Liver (tissue), 3 donors: Measurements from ENCODE around the gene GRAMD1A.

ENCODE experiments used
- EGR1 ChIP-seq, 2 donors: IDR thresholded peaks; 2 replicates each; pipeline ENCODE4 v1.6.1; 2016 to 2018; ENCODE audit warnings: antibody characterized with exemption in 2 of 2, low read depth in 2 of 2
- FOXA1 ChIP-seq: IDR thresholded peaks from 2 replicates; pipeline ENCODE4 v1.6.1; 2016; ENCODE audit warnings: antibody characterized with exemption
- GABPA ChIP-seq, 2 donors: IDR thresholded peaks in 1 of 2; conservative IDR thresholded peaks in 1 of 2; 2 replicates each; pipeline ENCODE4 v1.6.1; 2016; ENCODE audit warnings: antibody characterized with exemption in 2 of 2, mild to moderate bottlenecking in 1 of 2, moderate library complexity in 1 of 2
- JUND ChIP-seq, 2 donors: IDR thresholded peaks; 2 replicates each; pipeline ENCODE4 v1.6.1; 2016; ENCODE audit warnings: antibody characterized with exemption in 2 of 2
- NR2F2 ChIP-seq: IDR thresholded peaks from 2 replicates; pipeline ENCODE4 v1.6.1; 2016; ENCODE audit warnings: antibody characterized with exemption
- RAD21 ChIP-seq, 2 donors: IDR thresholded peaks; 2 replicates each; pipeline ENCODE4 v1.6.1; 2016; ENCODE audit warnings: antibody characterized with exemption in 2 of 2, mild to moderate bottlenecking in 2 of 2
- REST ChIP-seq: IDR thresholded peaks from 2 replicates; pipeline ENCODE4 v1.6.1; 2016; ENCODE audit warnings: antibody characterized with exemption, mild to moderate bottlenecking
- RXRA ChIP-seq, 2 donors: IDR thresholded peaks; 2 replicates each; pipeline ENCODE4 v1.6.1; 2017 to 2018; ENCODE audit warnings: antibody characterized with exemption in 2 of 2, mild to moderate bottlenecking in 1 of 2
- SP1 ChIP-seq: IDR thresholded peaks from 2 replicates; pipeline ENCODE4 v1.6.1; 2018; ENCODE audit warnings: antibody characterized with exemption, mild to moderate bottlenecking
- YY1 ChIP-seq: IDR thresholded peaks from 2 replicates; pipeline ENCODE4 v1.6.1; 2016; ENCODE audit warnings: antibody characterized with exemption, mild to moderate bottlenecking
- ZBTB33 ChIP-seq: IDR thresholded peaks from 2 replicates; pipeline ENCODE4 v1.6.1; 2016; ENCODE audit warnings: antibody characterized with exemption
- TF ChIP-seq, protein P1 (sequence below): fragments of 150-350 bp; IDR thresholded peaks from 2 replicates; pipeline ENCODE4 v1.5.1; 2017; ENCODE audit warnings: improper control_type of control experiment, low read depth, low read length; ENCODE audit not compliant: missing input control
- TF ChIP-seq, protein P2 (sequence below): IDR thresholded peaks from 2 replicates; pipeline ENCODE4 v1.6.1; 2016; ENCODE audit warnings: antibody characterized with exemption
- TF ChIP-seq, protein P3 (sequence below): IDR thresholded peaks from 2 replicates; pipeline ENCODE4 v1.6.1; 2016; ENCODE audit warnings: antibody characterized with exemption
- donor health status: healthy.
- donor health status: healthy.

DNA sequence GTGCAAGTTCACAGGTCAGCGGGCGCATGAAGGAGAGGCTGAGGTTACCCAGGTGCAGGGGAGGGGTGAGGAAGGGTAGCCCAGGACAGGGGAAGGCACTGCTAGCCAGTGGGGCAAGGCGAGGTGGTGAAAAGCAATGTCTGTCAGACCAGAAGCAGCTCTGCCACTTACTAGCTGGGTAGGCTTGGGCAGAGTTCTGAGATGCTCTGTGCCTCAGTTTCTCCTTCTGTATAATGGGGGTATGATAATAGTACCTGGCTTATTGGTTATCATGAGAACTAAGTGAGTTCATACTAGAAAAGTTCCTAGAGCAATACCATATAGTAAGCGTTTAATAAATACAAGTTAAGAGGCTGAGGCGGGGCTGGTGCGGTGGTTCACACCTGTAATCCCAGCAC, 15.8 kb downstream of the GRAMD1A start:
- TF ChIP-seq GABPA (IDR thresholded peaks at IDR 0.05 in 1 of 2, conservative IDR thresholded peaks at IDR 0.05 in 1 of 2) (no peak), RAD21 (IDR thresholded peaks at IDR 0.05) (no peak), FOXA1 (no peak), REST (no peak), YY1 (no peak), JUND (IDR thresholded peaks at IDR 0.05) (no peak), EGR1 (IDR thresholded peaks at IDR 0.05; ENCODE audit: low read depth in 2 of 2) (no peak), SP1 (no peak), ZBTB33 (no peak), RXRA (IDR thresholded peaks at IDR 0.05) (no peak), NR2F2 (no peak)
- TF ChIP-seq, protein P1, sequence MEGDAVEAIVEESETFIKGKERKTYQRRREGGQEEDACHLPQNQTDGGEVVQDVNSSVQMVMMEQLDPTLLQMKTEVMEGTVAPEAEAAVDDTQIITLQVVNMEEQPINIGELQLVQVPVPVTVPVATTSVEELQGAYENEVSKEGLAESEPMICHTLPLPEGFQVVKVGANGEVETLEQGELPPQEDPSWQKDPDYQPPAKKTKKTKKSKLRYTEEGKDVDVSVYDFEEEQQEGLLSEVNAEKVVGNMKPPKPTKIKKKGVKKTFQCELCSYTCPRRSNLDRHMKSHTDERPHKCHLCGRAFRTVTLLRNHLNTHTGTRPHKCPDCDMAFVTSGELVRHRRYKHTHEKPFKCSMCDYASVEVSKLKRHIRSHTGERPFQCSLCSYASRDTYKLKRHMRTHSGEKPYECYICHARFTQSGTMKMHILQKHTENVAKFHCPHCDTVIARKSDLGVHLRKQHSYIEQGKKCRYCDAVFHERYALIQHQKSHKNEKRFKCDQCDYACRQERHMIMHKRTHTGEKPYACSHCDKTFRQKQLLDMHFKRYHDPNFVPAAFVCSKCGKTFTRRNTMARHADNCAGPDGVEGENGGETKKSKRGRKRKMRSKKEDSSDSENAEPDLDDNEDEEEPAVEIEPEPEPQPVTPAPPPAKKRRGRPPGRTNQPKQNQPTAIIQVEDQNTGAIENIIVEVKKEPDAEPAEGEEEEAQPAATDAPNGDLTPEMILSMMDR, result no peak
- TF ChIP-seq, protein P2, sequence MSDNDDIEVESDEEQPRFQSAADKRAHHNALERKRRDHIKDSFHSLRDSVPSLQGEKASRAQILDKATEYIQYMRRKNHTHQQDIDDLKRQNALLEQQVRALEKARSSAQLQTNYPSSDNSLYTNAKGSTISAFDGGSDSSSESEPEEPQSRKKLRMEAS, result no peak
- TF ChIP-seq, protein P3, sequence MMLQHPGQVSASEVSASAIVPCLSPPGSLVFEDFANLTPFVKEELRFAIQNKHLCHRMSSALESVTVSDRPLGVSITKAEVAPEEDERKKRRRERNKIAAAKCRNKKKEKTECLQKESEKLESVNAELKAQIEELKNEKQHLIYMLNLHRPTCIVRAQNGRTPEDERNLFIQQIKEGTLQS, result no peak
